AG04450 (cell line): ENCODE measurements around the gene MRPS21. TPM values are rescaled to one million over a fixed set of nuclear protein-coding genes. Genes with fewer than 3 reads are reported as not detected.

Experiments used
- CTCF ChIA-PET: fragments of 300-600, 350-600 bp; formaldehyde crosslinking; extraction: SDS; loops from one replicate; lab custom pipeline; 2022; ENCODE audit warnings: antibody characterized with exemption, inconsistent platforms; lab: Charles Lee
- POLR2A ChIA-PET: fragments of 350-600 bp; formaldehyde crosslinking; extraction: SDS; loops from one replicate; lab custom pipeline; 2021; ENCODE audit warnings: antibody characterized with exemption, inconsistent platforms; lab: Yijun Ruan, JAX
- DNase-seq: peaks from one replicate; pipeline ENCODE4 v3.0.0-alpha.2; 2011; ENCODE audit warnings: low read depth, low spot score
- H3K27ac ChIP-seq: one replicate; pipeline ENCODE4 v1.5.1; 2012; ENCODE audit warnings: low read depth, low read length, control low read depth
- H3K27me3 ChIP-seq: one replicate; pipeline ENCODE4 v1.6.0; 2012; ENCODE audit warnings: low read length; ENCODE audit not compliant: control insufficient read depth, insufficient read depth
- H3K4me3 ChIP-seq: 2 replicates; pipeline ENCODE4 v1.5.1; 2011; ENCODE audit warnings: mild to moderate bottlenecking, low read depth, low read length, control low read depth
- H3K9me3 ChIP-seq: 2 replicates; pipeline ENCODE4 v1.5.1; 2012; ENCODE audit warnings: low read length; ENCODE audit not compliant: control insufficient read depth, insufficient read depth
- polyA plus RNA-seq: library from polyadenylated mRNA; depleted of rRNA; stranded (reverse); fragments of >200 nt; gene quantifications from 2 replicates; pipeline ENCODE4 v1.2.3, GENCODE V29; 2011
- TF ChIP-seq, protein P1 (sequence below): IDR thresholded peaks from 2 replicates; pipeline ENCODE4 v1.5.1; 2011; ENCODE audit warnings: low read depth, low read length, control low read depth, inconsistent platforms

MRPS21 gene
- polyA plus RNA-seq, 1 experiment, result 71.0 TPM

DNA sequence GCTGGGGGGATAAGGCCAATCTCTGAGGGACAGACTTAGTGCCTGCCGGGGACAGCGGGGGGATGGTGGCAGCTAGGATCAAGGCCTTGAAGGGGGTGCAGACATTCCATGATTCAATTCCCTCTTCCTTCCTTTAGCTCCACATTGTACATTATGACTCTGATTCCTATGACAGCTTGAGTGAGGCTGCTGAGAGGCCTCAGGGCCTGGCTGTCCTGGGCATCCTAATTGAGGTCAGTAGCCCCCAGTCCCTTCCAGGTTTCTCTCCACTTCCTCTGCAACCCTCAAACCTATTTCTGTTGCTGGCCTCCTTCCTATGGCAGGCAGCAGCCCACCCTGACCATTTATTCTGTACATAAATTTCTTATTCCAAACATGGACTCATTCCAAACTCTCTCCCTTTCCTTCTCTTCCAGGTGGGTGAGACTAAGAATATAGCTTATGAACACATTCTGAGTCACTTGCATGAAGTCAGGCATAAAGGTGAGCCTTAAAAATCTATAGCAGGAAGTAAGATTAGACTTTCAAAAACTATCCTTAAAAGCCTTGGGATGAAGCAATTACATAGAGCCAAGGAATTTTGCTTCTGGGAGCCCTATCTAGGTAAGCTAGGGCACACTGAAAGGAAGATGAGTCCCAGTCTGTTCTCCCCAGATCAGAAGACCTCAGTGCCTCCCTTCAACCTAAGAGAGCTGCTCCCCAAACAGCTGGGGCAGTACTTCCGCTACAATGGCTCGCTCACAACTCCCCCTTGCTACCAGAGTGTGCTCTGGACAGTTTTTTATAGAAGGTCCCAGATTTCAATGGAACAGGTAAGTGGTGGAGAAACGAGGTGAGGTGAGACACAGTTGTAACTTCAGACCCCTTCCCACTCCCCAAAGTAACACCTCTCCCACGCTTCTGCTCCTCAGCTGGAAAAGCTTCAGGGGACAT is 31.0 kb upstream of the MRPS21 start:
- ChIA-PET POLR2A (interaction anchor here (0.6 kb wide), 3 partner anchors 17 to 95 kb away, joined by 3 to 5 read pairs (median 4); no protein-coding TSS in a partner anchor), CTCF (interaction anchor here (1.8 kb wide), 1 partner anchor 9 kb away, joined by 6 read pairs; no protein-coding TSS in a partner anchor)
- Histone ChIP-seq H3K4me3 (no peak overlapping the region), H3K27ac (no peak overlapping the region), H3K27me3 (peaks cover 5% of the 10 kb centered on the region), H3K9me3 (no peaks in the 10 kb centered on the region)
- no peak for DNase-seq
- TF ChIP-seq, protein P1, sequence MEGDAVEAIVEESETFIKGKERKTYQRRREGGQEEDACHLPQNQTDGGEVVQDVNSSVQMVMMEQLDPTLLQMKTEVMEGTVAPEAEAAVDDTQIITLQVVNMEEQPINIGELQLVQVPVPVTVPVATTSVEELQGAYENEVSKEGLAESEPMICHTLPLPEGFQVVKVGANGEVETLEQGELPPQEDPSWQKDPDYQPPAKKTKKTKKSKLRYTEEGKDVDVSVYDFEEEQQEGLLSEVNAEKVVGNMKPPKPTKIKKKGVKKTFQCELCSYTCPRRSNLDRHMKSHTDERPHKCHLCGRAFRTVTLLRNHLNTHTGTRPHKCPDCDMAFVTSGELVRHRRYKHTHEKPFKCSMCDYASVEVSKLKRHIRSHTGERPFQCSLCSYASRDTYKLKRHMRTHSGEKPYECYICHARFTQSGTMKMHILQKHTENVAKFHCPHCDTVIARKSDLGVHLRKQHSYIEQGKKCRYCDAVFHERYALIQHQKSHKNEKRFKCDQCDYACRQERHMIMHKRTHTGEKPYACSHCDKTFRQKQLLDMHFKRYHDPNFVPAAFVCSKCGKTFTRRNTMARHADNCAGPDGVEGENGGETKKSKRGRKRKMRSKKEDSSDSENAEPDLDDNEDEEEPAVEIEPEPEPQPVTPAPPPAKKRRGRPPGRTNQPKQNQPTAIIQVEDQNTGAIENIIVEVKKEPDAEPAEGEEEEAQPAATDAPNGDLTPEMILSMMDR, result no peak

DNA sequence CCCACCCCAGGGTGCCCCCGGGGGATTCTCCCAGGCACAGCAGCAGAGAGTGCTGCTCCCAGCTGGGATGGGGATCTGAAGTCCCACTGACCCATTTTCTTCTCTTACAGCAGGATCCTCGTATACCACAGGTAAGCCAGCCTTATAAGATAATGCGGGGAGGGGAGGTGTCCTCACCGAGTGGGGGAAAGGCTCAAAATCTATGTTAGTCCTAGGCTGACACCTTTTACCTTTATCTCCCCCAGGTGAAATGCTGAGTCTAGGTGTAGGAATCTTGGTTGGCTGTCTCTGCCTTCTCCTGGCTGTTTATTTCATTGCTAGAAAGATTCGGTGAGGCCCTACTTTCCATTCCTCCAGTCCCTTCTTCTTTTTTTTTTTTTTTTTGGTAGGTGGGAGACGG is 30.1 kb upstream of the MRPS21 start:
- CTCF ChIA-PET, result interaction anchor here (0.7 to 1.8 kb wide), 2 partner anchors 8 to 190 kb away, joined by 4 to 6 read pairs; no protein-coding TSS in a partner anchor
- Histone ChIP-seq H3K27me3 (no peaks in the 10 kb centered on the region), H3K4me3 (no peak overlapping the region), H3K9me3 (no peaks in the 10 kb centered on the region; the same call in 1 of the 2 replicates), H3K27ac (peak overlapping the region; percentile 21)
- DNase-seq, result no peak
- POLR2A ChIA-PET, result no interaction called here
- TF ChIP-seq, protein P1, result no peak

DNA sequence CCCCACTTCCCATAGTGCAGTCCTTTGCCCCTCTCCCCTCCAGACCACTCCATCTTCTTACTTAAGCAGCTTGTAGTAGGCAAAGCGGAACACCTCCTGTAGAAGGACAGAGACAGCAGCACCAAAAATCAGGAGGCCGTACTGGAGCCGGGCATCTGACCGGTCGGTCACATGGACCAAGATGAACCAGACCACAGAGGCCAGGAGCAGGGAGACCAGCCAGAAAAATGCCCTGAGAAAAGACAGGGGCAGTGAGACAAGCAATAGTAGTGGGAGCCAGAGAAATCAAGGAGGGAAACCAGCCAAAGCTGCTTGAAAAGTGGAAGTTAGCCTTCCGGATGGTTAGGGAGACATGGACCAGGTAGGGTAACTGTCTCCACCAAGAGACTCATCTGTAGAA is 25.8 kb upstream of the MRPS21 start:
- no peak for DNase-seq
- ChIA-PET CTCF (interaction anchor here (6.7 kb wide), 1 partner anchor 11 kb away, joined by 118 read pairs; the partner anchor contains the start of gene CA14), POLR2A (no interaction called here)
- peak overlapping the region; percentile 95 for H3K4me3 ChIP-seq
- no peaks in the 10 kb centered on the region for H3K27me3 ChIP-seq
- H3K9me3 ChIP-seq, result no peaks in the 10 kb centered on the region; the same call in 1 of the 2 replicates
- TF ChIP-seq, protein P1, result no peak
- peak overlapping the region; percentile 70 for H3K27ac ChIP-seq

DNA sequence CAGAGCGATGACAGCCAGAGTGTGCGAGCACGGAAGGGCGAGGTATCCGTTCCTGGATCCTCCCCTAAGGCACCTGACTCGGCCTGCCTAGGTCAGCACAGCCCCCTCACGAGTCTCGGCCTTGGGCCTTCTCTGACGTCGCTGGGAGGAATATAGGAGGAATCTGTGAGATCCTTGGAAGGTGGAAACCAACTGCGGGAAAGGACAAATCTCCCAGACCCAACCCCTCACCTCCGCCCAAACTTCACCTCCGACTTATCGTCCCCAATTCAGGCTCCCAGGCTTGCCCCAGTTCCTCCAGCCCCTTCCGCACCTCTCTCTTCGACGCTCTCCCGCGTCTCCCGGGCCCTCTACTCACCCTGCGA is 25.3 kb upstream of the MRPS21 start:
- Histone ChIP-seq H3K9me3 (no peaks in the 10 kb centered on the region; the same call in 1 of the 2 replicates), H3K4me3 (peak overlapping the region; percentile 95), H3K27me3 (no peaks in the 10 kb centered on the region), H3K27ac (peak overlapping the region; percentile 70)
- TF ChIP-seq, protein P1, result no peak
- POLR2A ChIA-PET, result interaction anchor here (0.9 to 1.0 kb wide), 2 partner anchors 14 to 18 kb away, joined by 3 read pairs; partner anchors contain the start of gene CIART
- CTCF ChIA-PET, result interaction anchor here (1.4 to 6.7 kb wide), 2 partner anchors 11 to 18 kb away, joined by 3 to 118 read pairs; partner anchors contain the start of gene CA14
- DNase-seq, result no peak
